OCI-LY1 (cell line): ENCODE data around the gene USP2.

ENCODE experiments used
- H2AFZ ChIP-seq: fragments of 200-600 bp; sonication (generic), shearing (Covaris generic); 2 replicates; pipeline ENCODE4 v1.6.0; 2014; ENCODE audit warnings: antibody characterized with exemption, mild to moderate bottlenecking, low read length
- H3F3A ChIP-seq: fragments of 200-600 bp; sonication (generic), shearing (Covaris generic); 2 replicates; pipeline ENCODE4 v1.6.0; 2014; ENCODE audit warnings: mild to moderate bottlenecking, antibody characterized with exemption, low read length, moderate library complexity; ENCODE audit not compliant: insufficient read depth
- H3K27ac ChIP-seq: fragments of 200-600 bp; sonication (generic); 2 replicates; pipeline ENCODE4 v1.5.1; 2014; ENCODE audit warnings: low read length, mixed run types, mild to moderate bottlenecking, low read depth; ENCODE audit not compliant: poor library complexity, severe bottlenecking
- H3K27me3 ChIP-seq: fragments of 200-600 bp; sonication (generic); 2 replicates; pipeline ENCODE4 v1.6.0; 2014; ENCODE audit warnings: antibody characterized with exemption, mild to moderate bottlenecking, low read length, moderate library complexity; ENCODE audit not compliant: insufficient read depth
- H3K36me3 ChIP-seq: fragments of 200-600 bp; sonication (generic); 2 replicates; pipeline ENCODE4 v1.6.1; 2014; ENCODE audit warnings: mild to moderate bottlenecking, antibody characterized with exemption, low read length, moderate library complexity, mixed read lengths; ENCODE audit not compliant: insufficient read depth
- H3K4me1 ChIP-seq: fragments of 200-600 bp; sonication (generic); 2 replicates; pipeline ENCODE4 v1.5.1; 2014; ENCODE audit warnings: mild to moderate bottlenecking, low read length, moderate library complexity; ENCODE audit not compliant: insufficient read depth, severe bottlenecking
- H3K4me2 ChIP-seq: fragments of 200-600 bp; sonication (generic), shearing (Covaris generic); 2 replicates; pipeline ENCODE4 v1.6.1; 2014; ENCODE audit warnings: low read length
- H3K4me3 ChIP-seq: fragments of 200-600 bp; sonication (generic); 2 replicates; pipeline ENCODE4 v1.5.1; 2014; ENCODE audit warnings: low read length, low read depth, mild to moderate bottlenecking, mixed read lengths; ENCODE audit not compliant: poor library complexity, severe bottlenecking
- H3K79me2 ChIP-seq: fragments of 200-600 bp; shearing (Covaris generic); 2 replicates; pipeline ENCODE4 v1.6.1; 2016; ENCODE audit warnings: mixed run types, low read length, mixed read lengths; ENCODE audit not compliant: insufficient read depth
- H3K9ac ChIP-seq: fragments of 200-600 bp; sonication (generic), shearing (Covaris generic); 2 replicates; pipeline ENCODE4 v1.6.1; 2014; ENCODE audit warnings: mild to moderate bottlenecking, low read length, mixed read lengths
- H3K9me2 ChIP-seq: fragments of 200-600 bp; sonication (generic), shearing (Covaris generic); 2 replicates; pipeline ENCODE4 v1.6.1; 2014; ENCODE audit warnings: low read depth, mild to moderate bottlenecking, low read length, mixed read lengths
- H3K9me3 ChIP-seq: fragments of 200-600 bp; shearing (Covaris generic); 2 replicates; pipeline ENCODE4 v1.6.1; 2014; ENCODE audit warnings: low read length, mixed read lengths
- H4K20me1 ChIP-seq: fragments of 200-600 bp; sonication (generic), shearing (Covaris generic); 2 replicates; pipeline ENCODE4 v1.6.0; 2016; ENCODE audit warnings: mild to moderate bottlenecking, low read length; ENCODE audit not compliant: insufficient read depth
- CTCF ChIP-seq: fragments of 200-600 bp; sonication (generic), shearing (Covaris generic); IDR thresholded peaks from 2 replicates; pipeline ENCODE4 v1.5.1; 2017; ENCODE audit warnings: mild to moderate bottlenecking, antibody characterized with exemption, low read length, moderate library complexity, mixed read lengths
- EZH2 ChIP-seq: fragments of 200-600 bp; sonication (generic), shearing (Covaris generic); IDR thresholded peaks from 2 replicates; pipeline ENCODE4 v1.8.0; 2017; ENCODE audit warnings: borderline replicate concordance, mixed run types, mild to moderate bottlenecking, antibody characterized with exemption, low read length, moderate library complexity, mixed read lengths

USP2 gene

GRCh38 chr11:119424775-119425174 lies 43.3 kb upstream of the USP2 start:
- Histone ChIP-seq H3K4me3 (no peak overlapping the region), H3K4me2 (no peak overlapping the region), H4K20me1 (no peaks in the 10 kb centered on the region), H3K27ac (no peak overlapping the region), H3K9ac (no peak overlapping the region), H3K36me3 (no peaks in the 10 kb centered on the region), H3F3A (no peaks in the 10 kb centered on the region), H3K4me1 (no peaks in the 10 kb centered on the region), H3K79me2 (no peaks in the 10 kb centered on the region), H3K9me2 (no peaks in the 10 kb centered on the region), H3K27me3 (no peaks in the 10 kb centered on the region), H3K9me3 (no peaks in the 10 kb centered on the region), H2AFZ (no peak overlapping the region)
- no peak for TF ChIP-seq CTCF
- no peak for TF ChIP-seq EZH2

- H3K9me3 ChIP-seq: no peaks in the 10 kb centered on the region
- H3K36me3 ChIP-seq: no peaks in the 10 kb centered on the region
- H3K9ac ChIP-seq: no peak overlapping the region
- no peaks in the 10 kb centered on the region for H4K20me1 ChIP-seq
- H3K4me1 ChIP-seq: no peaks in the 10 kb centered on the region
- H3K4me3 ChIP-seq: no peak overlapping the region
- no peaks in the 10 kb centered on the region for H3K27me3 ChIP-seq
- no peaks in the 10 kb centered on the region for H3K79me2 ChIP-seq
- H3K4me2 ChIP-seq: no peak overlapping the region
- TF ChIP-seq CTCF (no peak), EZH2 (no peak)
- no peaks in the 10 kb centered on the region for H3F3A ChIP-seq
- no peaks in the 10 kb centered on the region for H3K9me2 ChIP-seq
- H2AFZ ChIP-seq: no peak overlapping the region
- H3K27ac ChIP-seq: no peak overlapping the region
These were observed 42.8 kb upstream of the USP2 start for GRCh38 chr11:119424276-119424675.

- H2AFZ ChIP-seq: no peak overlapping the region
These were observed 42.2 kb upstream of the USP2 start for GRCh38 chr11:119423509-119424254.

More at GRCh38 chr11:119423509-119424254, 42.2 kb upstream of the USP2 start:
- Histone ChIP-seq H3K36me3 (no peaks in the 10 kb centered on the region), H3F3A (no peaks in the 10 kb centered on the region), H3K79me2 (no peaks in the 10 kb centered on the region), H4K20me1 (no peaks in the 10 kb centered on the region), H3K4me2 (no peak overlapping the region), H3K9me3 (no peaks in the 10 kb centered on the region), H3K4me1 (no peaks in the 10 kb centered on the region), H3K9me2 (no peaks in the 10 kb centered on the region), H3K4me3 (no peak overlapping the region), H3K9ac (no peak overlapping the region), H3K27ac (no peak overlapping the region), H3K27me3 (no peaks in the 10 kb centered on the region)
- TF ChIP-seq EZH2 (no peak), CTCF (no peak)
